Measurements from ENCODE around the gene LRRC8C. TPM values are rescaled to one million over a fixed set of nuclear protein-coding genes. Genes with fewer than 3 reads are reported as not detected.

Gene LRRC8C
- total RNA-seq (10 to 100 TPM; 28.4 to 30.2 TPM), total RNA-seq (96.2 to 790 (median 164) reads per million in 172 experiments)
- 42.6 TPM for polyA plus RNA-seq (2013, experiment 1 of 2)
- polyA plus RNA-seq (2013, experiment 2 of 2), result 44.2 TPM

DNA sequence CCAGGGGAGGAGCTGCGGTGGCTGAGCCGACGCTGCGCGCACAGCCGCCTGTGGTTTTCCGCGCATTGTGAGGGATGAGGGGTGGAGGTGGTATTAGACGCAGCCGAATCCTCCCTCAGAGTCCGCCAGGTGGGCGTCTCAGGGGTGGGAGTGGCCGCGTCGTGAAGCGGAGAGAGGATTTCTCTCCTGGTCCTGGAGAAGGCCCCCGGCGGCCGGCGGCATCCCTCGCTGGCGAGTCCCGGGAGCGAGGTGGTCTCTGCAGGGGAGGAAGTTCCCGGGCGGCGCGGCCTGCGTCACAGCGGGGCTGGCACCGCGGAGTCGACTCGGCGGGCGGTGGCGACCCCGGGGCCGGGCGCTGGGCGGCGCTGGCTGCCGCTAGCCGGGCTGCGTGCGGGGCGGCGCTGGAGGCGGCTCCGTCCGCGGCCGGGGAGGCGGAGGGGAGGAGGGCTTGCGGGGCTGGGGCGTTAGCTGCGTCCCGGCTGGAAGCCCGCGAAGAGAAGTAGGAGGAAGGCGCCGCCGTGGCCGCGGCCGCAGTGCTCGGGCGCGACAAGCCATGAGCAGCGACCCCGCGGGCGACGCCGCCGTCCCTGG lies at the start of gene LRRC8C:
TSS of gene LRRC8C (plus strand) at position 464 of the 591 bp plus-strand sequence. CDS start 53,354 bp downstream, outside the sequence.
- Mint-ChIP-seq H3K27ac (peak within 1 kb of the TSS; percentile 98), H3K36me3 (ENCODE audit: low read depth) (peaks cover 38% of the 10 kb centered on the region), H3K9me3 (no peaks in the 10 kb centered on the region), H3K27me3 (no peaks in the 10 kb centered on the region), H3K4me3 (peak within 1 kb of the TSS; percentile 99), H3K4me1 (ENCODE audit: low read depth) (peaks cover 89% of the 10 kb centered on the region)
- Histone ChIP-seq H3K27ac (ENCODE audit: low read depth in 1 of 2, low read length in 2 of 2) (peak within 1 kb of the TSS; percentile 92 to 94), H3K27me3 (ENCODE audit: control insufficient read depth in 1 of 2, insufficient read depth in 2 of 2, low read length in 2 of 2) (no peaks in the 10 kb centered on the region), H3K4me1 (ENCODE audit: insufficient read depth, low read length) (peaks cover 41% of the 10 kb centered on the region), H3K9me3 (ENCODE audit: control insufficient read depth in 1 of 2, insufficient read depth in 1 of 2, low read length in 2 of 2) (no peaks in the 10 kb centered on the region), H3K36me3 (ENCODE audit: insufficient read depth, low read length) (peaks cover 5% of the 10 kb centered on the region), H3K4me3 (ENCODE audit: low read length) (peak within 1 kb of the TSS; percentile 95)
- DNase-seq, result peak; percentile 75 to 95 (median 86)
- CTCF ChIA-PET, result interaction anchor here (0.6 to 12.3 kb wide), 16 partner anchors 10 to 149 kb away, joined by 3 to 133 read pairs (median 5); no protein-coding TSS in a partner anchor
- intact Hi-C loops (cut with DNase I, micrococcal nuclease), result loop anchor here (1.0 to 10.0 kb wide), 12 partner anchors 22 to 360 kb away; no protein-coding TSS in a partner anchor
- TF ChIP-seq, protein P1, sequence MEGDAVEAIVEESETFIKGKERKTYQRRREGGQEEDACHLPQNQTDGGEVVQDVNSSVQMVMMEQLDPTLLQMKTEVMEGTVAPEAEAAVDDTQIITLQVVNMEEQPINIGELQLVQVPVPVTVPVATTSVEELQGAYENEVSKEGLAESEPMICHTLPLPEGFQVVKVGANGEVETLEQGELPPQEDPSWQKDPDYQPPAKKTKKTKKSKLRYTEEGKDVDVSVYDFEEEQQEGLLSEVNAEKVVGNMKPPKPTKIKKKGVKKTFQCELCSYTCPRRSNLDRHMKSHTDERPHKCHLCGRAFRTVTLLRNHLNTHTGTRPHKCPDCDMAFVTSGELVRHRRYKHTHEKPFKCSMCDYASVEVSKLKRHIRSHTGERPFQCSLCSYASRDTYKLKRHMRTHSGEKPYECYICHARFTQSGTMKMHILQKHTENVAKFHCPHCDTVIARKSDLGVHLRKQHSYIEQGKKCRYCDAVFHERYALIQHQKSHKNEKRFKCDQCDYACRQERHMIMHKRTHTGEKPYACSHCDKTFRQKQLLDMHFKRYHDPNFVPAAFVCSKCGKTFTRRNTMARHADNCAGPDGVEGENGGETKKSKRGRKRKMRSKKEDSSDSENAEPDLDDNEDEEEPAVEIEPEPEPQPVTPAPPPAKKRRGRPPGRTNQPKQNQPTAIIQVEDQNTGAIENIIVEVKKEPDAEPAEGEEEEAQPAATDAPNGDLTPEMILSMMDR (IDR thresholded peaks at IDR 0.05), result no peak
- ATAC-seq (ENCODE audit: poor library complexity), result peak; percentile 77
- POLR2A ChIA-PET, result interaction anchor here (0.6 to 19.3 kb wide), 30 partner anchors 9 to 506 kb away, joined by 3 to 683 read pairs (median 4); partner anchors contain the start of genes LRRC8B and LRRC8D

- Histone ChIP-seq H3K27me3 (ENCODE audit: control insufficient read depth in 1 of 2, insufficient read depth in 2 of 2, low read length in 2 of 2) (no peaks in the 10 kb centered on the region), H3K9me3 (ENCODE audit: control insufficient read depth in 1 of 2, insufficient read depth in 1 of 2, low read length in 2 of 2) (no peaks in the 10 kb centered on the region), H3K36me3 (ENCODE audit: insufficient read depth, low read length) (peaks cover 30% of the 10 kb centered on the region), H3K4me1 (ENCODE audit: insufficient read depth, low read length) (no peaks in the 10 kb centered on the region), H3K27ac (ENCODE audit: low read depth in 1 of 2, low read length in 2 of 2) (no peak overlapping the region), H3K4me3 (ENCODE audit: low read length) (no peak overlapping the region)
- DNase-seq (no peak), ATAC-seq (ENCODE audit: poor library complexity) (no peak)
- no peaks in the 10 kb centered on the region for H3K27me3 Mint-ChIP-seq
- H3K36me3 Mint-ChIP-seq (ENCODE audit: low read depth), result peaks cover 89% of the 10 kb centered on the region
- H3K4me3 Mint-ChIP-seq, result no peak overlapping the region
- H3K4me1 Mint-ChIP-seq (ENCODE audit: low read depth), result peaks cover 50% of the 10 kb centered on the region
- no peaks in the 10 kb centered on the region for H3K9me3 Mint-ChIP-seq
- no peak overlapping the region for H3K27ac Mint-ChIP-seq
- TF ChIP-seq, protein P1 (IDR thresholded peaks at IDR 0.05), result no peak
- intact Hi-C loops (cut with DNase I, micrococcal nuclease), result no loop called here
- ChIA-PET POLR2A (interaction anchor here (10.8 kb wide), 1 partner anchor 25 kb away, joined by 101 read pairs; no protein-coding TSS in a partner anchor), CTCF (interaction anchor here (1.0 to 1.8 kb wide), 4 partner anchors 11 to 100 kb away, joined by 3 to 4 read pairs (median 3); no protein-coding TSS in a partner anchor)
Measured at GRCh38 chr1:89584211-89584610, 48.7 kb upstream of the LRRC8C start.

GRCh38 chr1:89584781-89585180 lies 48.1 kb upstream of the LRRC8C start:
- H3K36me3 Mint-ChIP-seq (ENCODE audit: low read depth), result peaks cover 85% of the 10 kb centered on the region

More at GRCh38 chr1:89584781-89585180, 48.1 kb upstream of the LRRC8C start:
- CTCF ChIA-PET, result interaction anchor here (1.0 to 1.8 kb wide), 3 partner anchors 10 to 101 kb away, joined by 3 read pairs; no protein-coding TSS in a partner anchor
- ATAC-seq (ENCODE audit: poor library complexity) (no peak), DNase-seq (no peak)
- POLR2A ChIA-PET, result interaction anchor here (0.9 to 10.8 kb wide), 2 partner anchors 25 to 46 kb away, joined by 3 to 101 read pairs; no protein-coding TSS in a partner anchor
- H3K27me3 ChIP-seq (ENCODE audit: control insufficient read depth in 1 of 2, insufficient read depth in 2 of 2, low read length in 2 of 2), result no peaks in the 10 kb centered on the region
- no peaks in the 10 kb centered on the region for H3K9me3 ChIP-seq (ENCODE audit: control insufficient read depth in 1 of 2, insufficient read depth in 1 of 2, low read length in 2 of 2)
- TF ChIP-seq, protein P1 (IDR thresholded peaks at IDR 0.05), result no peak
- Mint-ChIP-seq H3K9me3 (no peaks in the 10 kb centered on the region), H3K27ac (no peak overlapping the region), H3K4me3 (no peak overlapping the region), H3K4me1 (ENCODE audit: low read depth) (peaks cover 55% of the 10 kb centered on the region), H3K27me3 (no peaks in the 10 kb centered on the region)
- no peak overlapping the region for H3K4me3 ChIP-seq (ENCODE audit: low read length)
- no peak overlapping the region for H3K27ac ChIP-seq (ENCODE audit: low read depth in 1 of 2, low read length in 2 of 2)
- H3K4me1 ChIP-seq (ENCODE audit: insufficient read depth, low read length), result no peaks in the 10 kb centered on the region
- intact Hi-C loops (cut with DNase I, micrococcal nuclease), result no loop called here
- peaks cover 27% of the 10 kb centered on the region for H3K36me3 ChIP-seq (ENCODE audit: insufficient read depth, low read length)

All from CD4-positive, alpha-beta T cell (primary cell).